ENCODE data around the gene KIAA1328.

The KIAA1328 gene

GRCh38 chr18:37249171-37249886 lies 420.4 kb downstream of the KIAA1328 start:
- H3K27ac ChIP-seq, result no peak overlapping the region
- TF ChIP-seq CTCF (IDR thresholded peaks at IDR 0.05) (no peak), ZFX (IDR thresholded peaks at IDR 0.05; ENCODE audit: borderline replicate concordance) (no peak)

GRCh38 chr18:37249895-37250618 lies 421.1 kb downstream of the KIAA1328 start:
- TF ChIP-seq CTCF (IDR thresholded peaks at IDR 0.05), result no peak
- TF ChIP-seq ZFX (IDR thresholded peaks at IDR 0.05; ENCODE audit: borderline replicate concordance), result no peak

GRCh38 chr18:37251679-37252078 lies 422.8 kb downstream of the KIAA1328 start:
- no peak for TF ChIP-seq ZFX (IDR thresholded peaks at IDR 0.05; ENCODE audit: borderline replicate concordance)
- TF ChIP-seq CTCF (IDR thresholded peaks at IDR 0.05), result no peak
- H3K27ac ChIP-seq, result no peak overlapping the region

More at GRCh38 chr18:37249895-37250618, 421.1 kb downstream of the KIAA1328 start:
- no peak overlapping the region for H3K27ac ChIP-seq

GRCh38 chr18:37252342-37252741 lies 423.4 kb downstream of the KIAA1328 start:
- TF ChIP-seq CTCF (IDR thresholded peaks at IDR 0.05) (no peak), ZFX (IDR thresholded peaks at IDR 0.05; ENCODE audit: borderline replicate concordance) (no peak)
- H3K27ac ChIP-seq, result no peak overlapping the region

GRCh38 chr18:37252854-37253393 lies 424.0 kb downstream of the KIAA1328 start:
- no peak overlapping the region for H3K27ac ChIP-seq
- no peak for TF ChIP-seq ZFX (IDR thresholded peaks at IDR 0.05; ENCODE audit: borderline replicate concordance)
- no peak for TF ChIP-seq CTCF (IDR thresholded peaks at IDR 0.05)

- TF ChIP-seq CTCF (IDR thresholded peaks at IDR 0.05), result no peak
- TF ChIP-seq ZFX (IDR thresholded peaks at IDR 0.05; ENCODE audit: borderline replicate concordance), result no peak
- no peak overlapping the region for H3K27ac ChIP-seq
These were observed 424.7 kb downstream of the KIAA1328 start for GRCh38 chr18:37253394-37254235.

All from 22Rv1 (cell line).